HG03520 (cell line): ENCODE data around the gene NR1I2.
A peak's percentile ranks its signal among the peaks of the same experiment; 100 is the strongest.

Experiments used
- ATAC-seq: cut with Tn5 transposase; IDR thresholded peaks from one replicate; pipeline ENCODE4 v1.9.1; 2021; ENCODE audit warnings: mild to moderate bottlenecking, moderate library complexity; ENCODE audit not compliant: unreplicated experiment

Gene NR1I2

DNA sequence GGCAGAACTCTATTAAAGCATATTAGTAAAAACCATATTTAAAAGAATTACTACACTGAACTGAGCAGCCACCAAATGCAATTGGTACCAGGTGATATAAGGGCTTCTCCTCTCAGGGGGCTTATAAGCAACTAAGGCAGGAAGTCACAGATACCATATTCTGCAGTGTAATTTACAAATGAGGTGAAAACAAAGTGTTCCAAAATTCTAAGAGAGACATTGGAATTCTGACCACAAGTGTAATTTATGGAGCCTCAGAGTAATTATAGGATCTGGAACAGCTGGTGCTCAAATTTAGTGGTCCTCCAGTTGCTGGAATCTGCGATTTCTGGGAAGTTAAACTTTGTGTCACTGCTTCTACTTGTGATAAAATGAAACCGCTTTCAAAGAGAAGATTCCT, 3.1 kb upstream of the NR1I2 start:
- ATAC-seq: no peak

- no peak for ATAC-seq
Measured at GRCh38 chr3:119779731-119780383, 2.0 kb upstream of the NR1I2 start.

- ATAC-seq: no peak
Measured at GRCh38 chr3:119782460-119782859, 559 bp downstream of the NR1I2 start.

- no peak for ATAC-seq
Measured at GRCh38 chr3:119783255-119783654, 1.4 kb downstream of the NR1I2 start.

DNA sequence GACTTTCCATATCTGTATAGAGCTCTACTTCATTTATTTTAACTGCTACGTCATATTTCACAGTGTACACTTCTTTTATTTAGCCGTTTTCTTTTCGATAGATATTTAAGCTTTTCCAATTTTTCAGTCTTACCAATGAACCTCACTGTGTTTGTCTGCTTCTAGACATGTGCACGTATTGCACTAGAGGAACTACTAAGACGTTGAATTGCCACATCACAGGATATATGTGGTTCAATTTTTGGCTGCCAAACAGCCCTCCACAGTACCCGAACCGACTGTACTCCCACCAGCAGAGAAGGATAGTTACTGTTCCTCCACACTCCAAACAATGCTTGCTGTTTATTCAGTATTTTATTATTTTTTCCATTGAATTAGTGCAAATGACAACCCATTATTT, 2.0 kb downstream of the NR1I2 start:
- ATAC-seq: no peak

GRCh38 chr3:119786409-119786808, 4.5 kb downstream of the NR1I2 start:
- no peak for ATAC-seq

DNA sequence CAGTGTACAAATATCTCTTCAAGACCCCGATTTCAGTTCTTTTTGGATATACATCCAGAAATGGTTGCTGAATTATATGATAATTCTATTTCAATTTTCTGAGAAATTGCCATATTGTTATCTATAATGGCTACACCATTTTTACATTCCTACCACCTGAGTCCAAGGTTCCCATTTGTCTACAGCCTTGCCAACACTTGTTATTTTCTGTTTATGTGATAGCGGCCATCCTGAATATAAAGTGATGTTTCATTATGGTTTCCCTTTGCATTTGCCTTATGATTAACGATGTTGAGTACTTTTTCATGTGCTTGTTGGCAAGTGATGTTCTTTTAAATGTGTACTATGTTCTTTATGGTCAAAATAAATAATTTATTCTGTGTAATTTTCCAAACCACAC, 8.5 kb downstream of the NR1I2 start:
- ATAC-seq: no peak

GRCh38 chr3:119792270-119792669, 10.4 kb downstream of the NR1I2 start:
- ATAC-seq: no peak

- ATAC-seq: no peak
Measured at GRCh38 chr3:119794401-119794800, 12.5 kb downstream of the NR1I2 start.

DNA sequence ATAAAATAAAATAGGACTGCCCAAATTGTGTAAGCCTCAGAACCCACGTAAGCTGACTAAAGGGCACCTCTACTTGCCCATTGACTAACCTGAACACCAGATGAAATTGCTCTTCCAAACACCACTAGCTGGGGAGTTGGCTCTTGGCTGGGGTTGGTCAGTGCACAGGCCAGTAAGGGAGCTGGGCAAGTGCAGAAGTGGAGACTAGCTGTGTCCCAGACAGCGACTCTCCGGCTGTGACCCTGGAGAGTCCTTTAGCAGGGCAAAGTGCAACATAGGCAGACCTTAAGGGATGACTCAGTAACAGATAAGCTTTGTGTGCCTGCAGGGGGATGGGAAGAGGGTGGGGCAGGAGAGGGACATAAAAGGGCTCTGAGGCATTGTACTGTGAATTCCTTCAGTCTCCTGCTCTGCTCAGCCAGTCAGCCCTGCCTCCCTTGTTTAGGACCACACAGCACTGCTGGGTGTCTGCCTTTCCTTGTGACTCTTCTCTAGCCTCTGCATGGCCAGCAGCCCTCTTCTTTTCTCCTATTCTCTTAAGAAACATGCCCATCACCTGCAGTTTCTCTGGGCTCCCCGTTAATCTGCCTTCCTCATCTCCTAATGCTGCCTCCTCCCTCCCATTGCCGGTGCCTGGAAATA, 13.2 kb downstream of the NR1I2 start:
- no peak for ATAC-seq

DNA sequence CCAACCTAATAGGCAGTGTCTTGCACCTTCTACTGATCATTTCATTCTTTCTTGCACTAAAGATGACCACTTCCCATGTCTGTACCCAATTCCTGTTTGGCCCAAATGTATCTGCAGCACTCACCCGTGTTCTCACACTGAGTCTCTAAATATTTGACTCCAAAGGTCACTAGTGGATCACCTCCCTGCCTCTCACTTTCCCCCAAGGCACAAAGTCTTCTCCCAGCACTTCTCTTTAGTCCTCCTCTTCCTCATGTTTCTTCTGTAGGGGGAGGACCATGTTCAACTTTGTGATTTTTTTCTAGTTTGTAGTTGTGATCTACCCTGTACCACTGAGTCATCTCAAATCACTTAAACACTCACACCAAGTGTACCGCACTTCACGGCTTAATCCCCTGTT, 13.9 kb downstream of the NR1I2 start:
- ATAC-seq: no peak

- no peak for ATAC-seq
Measured at GRCh38 chr3:119796368-119796767, 14.5 kb downstream of the NR1I2 start.

DNA sequence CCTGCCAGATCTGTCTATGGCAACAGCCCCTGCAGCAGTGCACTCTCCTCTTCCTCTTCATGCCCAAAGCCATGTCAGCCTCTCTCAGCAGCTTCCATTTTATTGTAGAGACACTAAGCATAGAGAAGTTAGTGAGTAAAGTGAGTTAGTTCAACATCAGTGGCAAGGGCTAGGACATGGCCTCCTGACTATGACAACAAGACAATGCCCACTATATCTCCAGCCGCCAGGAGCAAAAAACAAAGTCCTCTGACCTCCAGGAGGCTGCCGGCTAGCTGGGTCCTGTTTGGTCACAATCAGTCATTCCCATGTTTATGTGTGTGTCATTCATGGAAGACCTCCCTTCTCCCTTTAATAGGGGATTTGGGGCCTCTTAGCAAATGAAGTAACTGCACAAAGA, 14.9 kb downstream of the NR1I2 start:
- ATAC-seq: no peak

DNA sequence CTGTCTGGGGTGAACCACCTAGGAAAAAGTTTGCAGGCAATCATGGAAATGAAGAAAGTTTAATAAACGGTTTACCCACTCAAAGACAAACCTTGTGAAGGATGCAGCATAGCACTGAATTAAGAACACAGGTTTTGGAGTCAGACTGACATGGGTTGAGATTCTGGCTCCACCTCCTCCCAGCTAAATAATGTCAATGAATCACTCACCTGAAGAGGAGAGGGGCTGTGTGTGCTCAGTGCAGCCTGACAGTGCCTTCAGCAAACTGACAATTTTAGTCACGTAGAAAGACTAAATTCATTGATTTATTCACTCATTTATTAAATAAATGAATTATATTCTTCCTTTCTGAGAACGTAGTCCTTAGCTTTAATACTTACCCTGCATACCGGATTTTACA, 18.9 kb downstream of the NR1I2 start:
- no peak for ATAC-seq

- ATAC-seq: no peak
Measured at GRCh38 chr3:119808244-119808643, 26.3 kb downstream of the NR1I2 start.

GRCh38 chr3:119808843-119809242, 26.9 kb downstream of the NR1I2 start:
- no peak for ATAC-seq

- ATAC-seq: peak; percentile 16
Measured at GRCh38 chr3:119809249-119810017, 27.5 kb downstream of the NR1I2 start.

DNA sequence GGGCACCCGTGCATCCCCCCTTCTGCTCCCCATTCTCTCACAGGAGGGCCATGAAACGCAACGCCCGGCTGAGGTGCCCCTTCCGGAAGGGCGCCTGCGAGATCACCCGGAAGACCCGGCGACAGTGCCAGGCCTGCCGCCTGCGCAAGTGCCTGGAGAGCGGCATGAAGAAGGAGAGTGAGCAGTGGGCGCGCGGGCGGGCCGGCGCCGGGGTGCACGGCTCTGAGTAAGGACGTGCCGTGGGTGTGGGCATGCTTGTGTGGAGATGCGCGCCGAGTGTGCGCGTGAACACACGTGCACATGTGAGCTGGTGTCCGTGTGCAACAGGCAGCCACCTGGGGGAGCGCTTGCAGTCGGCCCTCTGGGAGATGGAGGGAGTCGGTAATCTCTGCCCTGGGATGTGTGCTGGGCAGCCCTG, 28.1 kb downstream of the NR1I2 start:
- ATAC-seq: peak; percentile 81

DNA sequence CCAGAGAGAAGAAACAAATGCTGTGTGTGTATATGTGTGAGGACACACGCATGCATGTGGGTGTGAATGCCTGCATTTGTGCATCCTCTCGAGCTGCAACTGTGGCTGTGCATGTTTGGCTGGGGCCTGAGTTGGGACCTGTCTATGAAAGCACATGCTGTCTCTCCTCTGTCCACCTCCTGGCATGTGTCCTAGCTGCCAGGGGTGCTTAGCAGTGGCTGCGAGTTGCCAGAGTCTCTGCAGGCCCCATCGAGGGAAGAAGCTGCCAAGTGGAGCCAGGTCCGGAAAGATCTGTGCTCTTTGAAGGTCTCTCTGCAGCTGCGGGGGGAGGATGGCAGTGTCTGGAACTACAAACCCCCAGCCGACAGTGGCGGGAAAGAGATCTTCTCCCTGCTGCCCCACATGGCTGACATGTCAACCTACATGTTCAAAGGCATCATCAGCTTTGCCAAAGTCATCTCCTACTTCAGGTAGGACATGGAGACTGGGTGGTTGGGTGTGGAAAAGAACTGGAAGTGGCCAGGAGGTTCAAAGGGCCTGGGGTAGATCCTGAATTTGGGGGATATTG, 30.7 kb downstream of the NR1I2 start:
- ATAC-seq: no peak

- ATAC-seq: no peak
Measured at GRCh38 chr3:119815716-119816115, 33.8 kb downstream of the NR1I2 start.

DNA sequence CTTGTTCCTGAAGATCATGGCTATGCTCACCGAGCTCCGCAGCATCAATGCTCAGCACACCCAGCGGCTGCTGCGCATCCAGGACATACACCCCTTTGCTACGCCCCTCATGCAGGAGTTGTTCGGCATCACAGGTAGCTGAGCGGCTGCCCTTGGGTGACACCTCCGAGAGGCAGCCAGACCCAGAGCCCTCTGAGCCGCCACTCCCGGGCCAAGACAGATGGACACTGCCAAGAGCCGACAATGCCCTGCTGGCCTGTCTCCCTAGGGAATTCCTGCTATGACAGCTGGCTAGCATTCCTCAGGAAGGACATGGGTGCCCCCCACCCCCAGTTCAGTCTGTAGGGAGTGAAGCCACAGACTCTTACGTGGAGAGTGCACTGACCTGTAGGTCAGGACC, 35.2 kb downstream of the NR1I2 start:
- no peak for ATAC-seq
